RWPE2 (cell line): ENCODE measurements around the gene HOXC10.
A peak's percentile ranks its signal among the peaks of the same experiment; 100 is the strongest.

Experiments
- ATAC-seq: fragments of 200-7000 bp; cut with Tn5 transposase; 3 replicates; pipeline ENCODE4 v1.9.1; 2021; ENCODE audit warnings: low read depth
- DNase-seq: peaks from one replicate; pipeline ENCODE4 v3.0.0-alpha.2; 2020; ENCODE audit warnings: low spot score
- H3K27ac ChIP-seq: fragments of 450-650 bp; 2 replicates; pipeline ENCODE4 v1.5.1; 2017; ENCODE audit warnings: mild to moderate bottlenecking; ENCODE audit not compliant: poor library complexity, severe bottlenecking
- H3K27me3 ChIP-seq: fragments of 250-450 bp; sonication (Bioruptor Pico); 2 replicates; pipeline ENCODE4 v1.5.1; 2021; ENCODE audit warnings: mild to moderate bottlenecking, moderate library complexity; ENCODE audit not compliant: insufficient read depth, poor library complexity, severe bottlenecking
- H3K36me3 ChIP-seq: fragments of 250-450 bp; sonication (Bioruptor Pico); 2 replicates; pipeline ENCODE4 v1.5.1; 2020; ENCODE audit warnings: low read depth, mild to moderate bottlenecking, moderate library complexity
- H3K4me1 ChIP-seq: fragments of 250-450 bp; sonication (Bioruptor Pico); 2 replicates; pipeline ENCODE4 v1.5.1; 2021; ENCODE audit warnings: mild to moderate bottlenecking, moderate library complexity; ENCODE audit not compliant: insufficient read depth, poor library complexity, severe bottlenecking
- H3K4me3 ChIP-seq: fragments of 250-450 bp; sonication (Bioruptor Pico); 2 replicates; pipeline ENCODE4 v1.5.1; 2021; ENCODE audit warnings: mild to moderate bottlenecking, moderate library complexity; ENCODE audit not compliant: severe bottlenecking
- H3K9me3 ChIP-seq: fragments of 250-450 bp; sonication (Bioruptor Pico); 2 replicates; pipeline ENCODE4 v1.5.1; 2021; ENCODE audit warnings: mild to moderate bottlenecking, moderate library complexity; ENCODE audit not compliant: severe bottlenecking
- CTCF ChIP-seq: fragments of 450-650 bp; IDR thresholded peaks from one replicate; pipeline ENCODE4 v1.5.1; 2017; ENCODE audit warnings: mild to moderate bottlenecking, moderate library complexity; ENCODE audit not compliant: poor library complexity, severe bottlenecking

HOXC10 gene

GRCh38 chr12:54017027-54017788 lies 32.3 kb downstream of the HOXC10 start:
- Histone ChIP-seq H3K27me3 (peaks cover 76% of the 10 kb centered on the region), H3K4me1 (no peaks in the 10 kb centered on the region), H3K9me3 (no peaks in the 10 kb centered on the region), H3K27ac (peak overlapping the region; percentile 31), H3K36me3 (no peaks in the 10 kb centered on the region), H3K4me3 (peak overlapping the region; percentile 44)
- no peak for TF ChIP-seq CTCF
- DNase-seq (no peak), ATAC-seq (peak; percentile 48)

- no peaks in the 10 kb centered on the region for H3K9me3 ChIP-seq
- TF ChIP-seq CTCF, result no peak
Measured at GRCh38 chr12:54017878-54018467, 33.0 kb downstream of the HOXC10 start.

GRCh38 chr12:54018468-54018984 lies 33.6 kb downstream of the HOXC10 start:
- DNase-seq (no peak), ATAC-seq (no peak)
- H3K4me3 ChIP-seq, result peak overlapping the region; percentile 44
- no peaks in the 10 kb centered on the region for H3K9me3 ChIP-seq
- peak overlapping the region; percentile 31 for H3K27ac ChIP-seq
- H3K4me1 ChIP-seq, result no peaks in the 10 kb centered on the region
- no peaks in the 10 kb centered on the region for H3K36me3 ChIP-seq
- no peak for TF ChIP-seq CTCF
- H3K27me3 ChIP-seq, result peaks cover 76% of the 10 kb centered on the region

More at GRCh38 chr12:54017878-54018467, 33.0 kb downstream of the HOXC10 start:
- H3K27ac ChIP-seq, result peak overlapping the region; percentile 31
- no peak for DNase-seq
- peaks cover 76% of the 10 kb centered on the region for H3K27me3 ChIP-seq
- peak; percentile 75 for ATAC-seq
- H3K4me3 ChIP-seq, result peak overlapping the region; percentile 44
- H3K36me3 ChIP-seq, result no peaks in the 10 kb centered on the region
- H3K4me1 ChIP-seq, result no peaks in the 10 kb centered on the region

DNA sequence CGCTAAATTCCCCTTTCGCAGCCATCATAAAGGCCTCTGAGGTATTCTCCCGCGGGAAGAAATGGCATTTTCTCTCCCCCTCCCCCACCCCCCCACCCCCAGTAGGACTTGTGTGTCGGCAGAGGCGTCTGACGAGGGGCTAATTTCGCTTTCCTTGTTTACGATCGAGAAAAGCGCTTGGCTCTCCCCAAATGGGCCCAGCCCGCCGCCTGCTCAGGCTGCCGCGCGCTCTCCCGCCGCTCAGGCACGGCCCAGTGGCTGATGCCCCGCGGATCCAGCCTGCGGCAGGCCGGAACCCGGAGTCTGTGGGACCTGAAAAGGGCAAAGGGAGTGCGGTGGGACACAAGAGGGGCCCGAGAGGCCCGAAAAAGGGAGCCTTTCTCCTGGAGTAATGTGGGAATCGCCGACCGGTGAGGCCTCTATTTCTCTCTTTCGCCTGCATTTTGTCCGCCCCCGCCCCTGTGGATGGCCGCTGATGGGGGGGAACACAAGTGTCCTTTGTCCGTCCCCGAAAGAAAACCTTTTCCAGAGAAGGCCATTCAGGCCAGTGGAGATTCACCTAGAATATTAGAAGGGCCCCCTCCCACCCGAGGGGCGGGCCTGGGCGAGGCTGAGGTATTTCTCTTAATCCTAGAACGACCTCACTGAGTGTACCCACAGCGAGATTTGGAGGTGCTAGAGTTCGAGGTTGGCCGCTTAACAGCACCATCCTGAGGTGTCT lies 34.3 kb downstream of the HOXC10 start:
- Histone ChIP-seq H3K9me3 (no peaks in the 10 kb centered on the region), H3K4me3 (no peak overlapping the region), H3K27me3 (peaks cover 76% of the 10 kb centered on the region), H3K4me1 (no peaks in the 10 kb centered on the region), H3K27ac (no peak overlapping the region), H3K36me3 (no peaks in the 10 kb centered on the region)
- no peak for TF ChIP-seq CTCF
- DNase-seq (no peak), ATAC-seq (no peak)
